Activated naive CD8-positive, alpha-beta T cell treated with anti-CD3 and anti-CD28 coated beads, Interleukin-2, amount 50 U/mL, for 16 hours (primary cell): ENCODE measurements around the gene CLEC4M.

ENCODE experiments used
- DNase-seq: peaks from one replicate; pipeline ENCODE4 v3.0.0-alpha.2; 2020; ENCODE audit warnings: low read depth, low spot score

CLEC4M gene, protein sequence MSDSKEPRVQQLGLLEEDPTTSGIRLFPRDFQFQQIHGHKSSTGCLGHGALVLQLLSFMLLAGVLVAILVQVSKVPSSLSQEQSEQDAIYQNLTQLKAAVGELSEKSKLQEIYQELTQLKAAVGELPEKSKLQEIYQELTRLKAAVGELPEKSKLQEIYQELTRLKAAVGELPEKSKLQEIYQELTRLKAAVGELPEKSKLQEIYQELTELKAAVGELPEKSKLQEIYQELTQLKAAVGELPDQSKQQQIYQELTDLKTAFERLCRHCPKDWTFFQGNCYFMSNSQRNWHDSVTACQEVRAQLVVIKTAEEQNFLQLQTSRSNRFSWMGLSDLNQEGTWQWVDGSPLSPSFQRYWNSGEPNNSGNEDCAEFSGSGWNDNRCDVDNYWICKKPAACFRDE

DNA sequence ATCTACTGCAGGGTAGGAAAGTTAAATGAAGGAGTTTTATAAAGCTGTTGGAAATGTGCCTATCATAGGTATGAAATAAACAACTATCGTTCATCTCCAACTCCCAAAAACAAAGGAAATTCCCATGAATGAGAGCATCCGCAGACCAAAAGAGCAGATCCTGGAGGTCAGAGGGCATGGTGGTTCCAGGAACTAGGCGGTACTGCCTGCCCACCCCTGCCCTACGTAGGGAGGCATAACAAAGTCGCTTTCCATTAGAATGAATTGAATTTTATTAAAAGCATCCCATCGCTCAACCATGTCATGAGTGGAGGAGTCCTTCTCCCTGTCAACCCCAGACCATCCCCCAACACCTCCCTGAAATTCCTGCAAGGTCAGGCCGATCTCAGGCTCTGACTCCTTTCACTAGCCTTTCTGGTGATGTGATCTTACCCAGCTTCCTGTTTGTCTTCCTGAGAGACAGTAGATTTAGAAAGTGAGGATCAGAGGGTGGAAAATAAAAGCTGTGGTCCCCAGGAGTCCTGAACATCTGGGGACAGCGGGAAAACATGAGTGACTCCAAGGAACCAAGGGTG lies at the start of gene CLEC4M:
Gene CLEC4M (plus strand): TSS at position 525 of the 575 bp plus-strand sequence. CDS start 24 bp downstream, at position 549.
- no peak for DNase-seq

DNA sequence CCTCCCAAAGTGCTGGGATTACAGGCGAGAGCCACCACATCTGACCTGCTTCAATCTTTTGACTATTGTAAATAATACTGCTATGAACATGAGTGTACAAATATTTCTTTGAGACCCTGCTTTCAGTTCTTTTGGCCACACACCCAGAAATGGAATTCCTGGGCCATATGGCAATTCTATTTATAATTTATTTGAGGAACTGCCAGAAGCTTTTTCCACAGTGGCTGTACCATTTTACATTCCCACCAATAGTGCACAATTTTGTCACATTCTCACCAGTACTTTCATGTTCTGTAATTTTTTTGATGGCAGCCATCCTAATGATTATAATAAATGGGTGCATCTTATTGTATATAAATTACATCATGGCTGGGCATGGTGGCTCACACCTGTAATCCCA lies 47.4 kb upstream of the CLEC4M start:
- no peak for DNase-seq

DNA sequence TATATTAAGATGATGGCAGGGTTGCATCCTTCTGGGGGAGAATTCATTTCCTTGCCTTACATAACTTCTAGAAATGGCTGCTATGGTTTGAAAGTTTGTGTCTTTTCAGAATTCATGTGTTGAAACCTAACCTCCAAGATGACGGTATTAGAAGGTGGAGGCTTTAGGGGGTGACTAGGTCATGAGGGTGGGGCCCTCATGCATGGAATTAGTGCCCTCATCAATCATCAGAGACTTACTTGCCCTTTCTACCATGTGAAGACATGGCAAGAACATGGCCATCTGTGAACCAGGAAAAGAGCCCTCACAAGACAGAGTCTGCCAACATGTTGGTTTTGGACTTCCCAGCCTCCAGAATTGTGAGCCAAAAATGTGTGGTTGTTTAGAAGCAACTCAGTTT lies 46.3 kb upstream of the CLEC4M start:
- no peak for DNase-seq

DNA sequence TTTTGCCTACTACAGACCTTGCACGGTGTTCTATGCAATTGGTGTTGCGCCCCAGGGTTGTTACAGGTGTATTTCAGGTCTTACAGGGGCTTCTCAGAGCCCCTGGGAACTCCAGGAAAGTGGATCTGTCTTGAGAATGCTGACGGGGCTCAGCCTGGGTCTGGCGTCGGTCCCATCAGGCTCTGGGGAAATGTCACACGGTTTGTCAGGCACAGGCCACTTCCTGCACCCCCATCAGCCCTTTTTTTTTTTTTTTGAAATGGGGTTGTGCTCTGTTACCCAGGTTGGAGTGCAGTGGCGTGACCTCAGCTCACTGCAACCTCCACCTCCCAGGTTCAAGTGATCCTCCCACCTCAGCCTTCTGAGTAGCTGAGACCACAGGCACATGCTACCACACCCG lies 44.4 kb upstream of the CLEC4M start:
- no peak for DNase-seq

DNA sequence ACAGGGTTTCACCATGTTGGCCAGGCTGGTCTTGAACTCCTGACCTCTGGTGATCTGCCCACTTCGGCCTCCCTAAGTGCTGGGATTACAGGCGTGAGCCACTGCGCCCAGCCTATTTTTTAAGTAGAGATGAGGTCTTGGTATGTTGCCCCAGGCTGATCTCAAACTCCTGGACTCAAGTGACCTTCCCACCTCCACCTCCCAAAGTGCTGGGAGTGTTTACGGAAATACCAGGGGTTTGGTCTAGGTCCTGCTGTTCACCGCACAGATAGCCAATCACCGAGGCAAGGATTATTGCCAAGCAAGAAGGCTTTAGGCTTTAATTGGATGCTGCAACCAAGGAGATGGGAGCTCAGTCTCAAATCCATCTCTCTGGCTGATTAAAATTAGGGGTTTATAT lies 42.7 kb upstream of the CLEC4M start:
- DNase-seq: no peak

DNA sequence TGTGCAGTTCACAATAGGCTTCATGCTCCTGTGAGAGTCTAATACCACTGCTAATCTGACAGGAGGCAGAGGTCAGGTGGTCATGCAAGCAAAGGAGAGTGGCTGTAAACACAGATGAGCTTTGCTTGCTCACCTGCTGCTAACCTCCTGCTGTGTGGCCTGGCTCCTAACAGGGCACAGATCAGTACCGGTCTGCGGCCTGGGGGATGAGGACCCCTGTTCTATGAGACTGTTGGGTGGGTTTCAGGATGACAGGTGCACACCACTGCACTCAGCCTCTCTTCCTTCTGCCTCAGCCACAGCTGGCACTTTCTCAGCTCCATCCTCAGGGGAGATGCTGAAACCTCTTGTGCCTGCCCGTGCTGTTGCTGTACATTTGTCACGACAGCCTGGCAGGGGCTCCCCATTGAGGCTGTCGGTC lies 40.8 kb upstream of the CLEC4M start:
- DNase-seq: no peak

DNA sequence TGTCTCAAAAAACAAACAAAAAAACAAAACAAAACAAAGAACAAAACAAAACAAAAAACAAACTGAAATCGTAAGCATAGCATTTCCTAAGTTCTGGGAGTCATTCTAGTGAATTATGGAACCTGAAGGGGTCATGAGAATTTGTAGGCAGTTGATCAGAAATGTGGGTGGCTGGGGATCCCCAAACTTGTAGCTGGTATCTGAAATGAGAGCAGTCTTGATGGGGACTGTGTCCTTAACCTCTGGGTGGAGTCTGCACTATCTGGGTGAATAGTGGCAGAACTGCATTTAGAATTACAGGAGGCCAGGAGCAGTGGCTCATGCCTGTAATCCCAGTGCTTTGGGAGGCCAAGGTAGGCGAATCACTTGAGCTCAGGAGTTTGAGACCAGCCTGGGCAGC lies 37.3 kb upstream of the CLEC4M start:
- no peak for DNase-seq

DNA sequence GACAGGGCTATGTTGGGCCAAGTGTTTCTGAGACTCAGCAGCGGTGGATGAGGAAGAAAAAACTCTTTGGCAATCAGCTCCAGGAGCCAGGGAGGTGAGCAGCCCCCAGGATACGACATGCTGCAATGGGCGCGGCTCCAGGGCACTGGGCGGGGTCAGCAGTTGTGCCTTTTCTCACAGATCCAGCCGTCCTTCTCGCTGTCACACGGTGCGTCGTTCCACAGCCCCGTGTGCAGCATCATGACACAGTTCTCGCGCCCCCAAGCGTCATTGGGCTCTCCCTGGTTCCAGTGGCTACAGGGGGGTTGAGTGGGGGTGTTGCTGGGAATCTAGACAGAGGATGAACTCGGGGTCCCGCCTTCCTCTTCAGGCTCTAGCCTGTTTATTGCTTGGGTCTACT lies 33.8 kb upstream of the CLEC4M start:
- DNase-seq: no peak

DNA sequence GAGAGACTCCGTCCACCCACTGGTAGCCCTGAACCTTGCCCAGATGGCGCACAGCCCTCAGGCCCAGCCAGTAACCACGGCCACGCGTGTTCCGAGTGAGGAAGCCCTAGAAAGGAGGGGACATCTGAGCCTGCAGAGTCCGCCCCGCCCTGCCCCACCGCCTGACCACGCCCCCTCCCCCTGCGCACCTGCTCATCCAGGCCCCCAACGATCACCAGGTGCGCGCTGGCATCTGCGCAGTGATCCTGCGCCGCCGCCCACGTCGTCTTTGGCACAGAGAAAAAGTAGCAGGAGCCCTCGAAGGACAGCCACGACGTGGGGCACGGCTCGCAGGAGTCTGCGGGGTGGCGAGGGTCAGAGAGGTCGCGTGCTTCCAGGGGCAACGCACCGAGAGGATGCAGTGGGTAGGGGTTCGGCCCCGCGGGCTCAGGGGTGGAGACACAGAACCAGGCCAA lies 33.2 kb upstream of the CLEC4M start:
- DNase-seq: no peak

DNA sequence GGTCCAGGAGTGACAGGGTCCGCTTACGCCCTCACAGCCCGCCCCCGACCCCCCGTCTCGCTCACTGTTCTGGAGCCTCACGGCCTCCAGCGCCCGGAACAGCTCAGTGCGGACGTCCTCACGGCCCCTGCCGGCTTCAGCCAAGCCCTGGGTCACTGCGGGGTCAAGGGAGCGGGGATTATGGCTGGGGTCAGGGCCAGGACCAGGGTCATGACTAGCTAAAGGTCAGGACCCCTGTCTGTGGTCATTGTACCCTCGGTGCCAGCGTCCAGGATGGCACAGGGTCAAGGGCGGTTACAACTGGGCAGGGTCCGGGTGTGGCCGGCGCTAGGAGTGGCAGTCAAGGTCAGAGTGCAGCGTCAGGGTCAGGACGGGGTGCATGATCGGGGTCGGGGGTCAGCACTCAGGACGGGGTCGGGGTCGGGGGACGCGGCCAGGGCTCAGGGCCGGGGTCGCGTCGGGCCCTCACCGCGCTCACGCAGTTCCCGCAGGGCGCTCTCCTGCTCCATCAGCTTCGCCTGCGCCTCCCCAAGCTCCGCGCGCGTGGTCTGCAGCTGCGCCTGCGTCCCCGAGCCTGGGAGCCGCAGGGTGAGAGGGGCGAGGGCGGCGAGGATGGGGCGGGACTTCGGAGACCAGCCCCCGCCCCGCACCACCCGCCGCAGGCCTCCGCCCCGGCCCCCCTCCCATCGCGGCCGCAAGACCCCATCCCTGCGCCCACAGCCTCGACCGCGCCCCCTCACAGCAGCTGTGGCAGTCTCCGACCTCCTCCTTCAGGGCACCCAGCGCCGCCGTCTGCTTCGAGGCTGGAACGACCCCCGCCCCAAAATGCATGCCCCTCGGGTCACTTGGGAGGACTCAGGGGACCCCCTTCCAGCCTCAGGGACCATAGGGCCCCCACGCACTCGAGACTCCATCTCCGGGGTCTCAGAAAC lies 32.5 kb upstream of the CLEC4M start:
- no peak for DNase-seq

DNA sequence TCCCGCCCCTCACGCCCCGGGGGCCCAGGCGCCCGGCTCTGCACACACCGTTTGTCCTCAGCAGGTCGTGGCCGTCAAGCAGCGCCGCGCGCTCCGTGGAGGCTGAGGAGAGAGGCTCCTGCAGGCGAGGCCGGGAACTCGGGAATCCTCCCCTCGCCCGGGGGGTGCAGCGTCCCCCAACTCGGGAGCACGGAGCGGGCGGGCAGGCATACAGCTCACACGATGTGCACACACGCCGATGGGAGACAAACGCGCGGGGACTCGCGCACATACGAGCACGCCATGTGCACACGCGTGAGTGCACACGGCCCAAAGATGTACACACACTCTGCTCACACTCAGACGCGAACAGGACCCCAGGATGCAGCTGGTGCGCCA lies 31.8 kb upstream of the CLEC4M start:
- no peak for DNase-seq

DNA sequence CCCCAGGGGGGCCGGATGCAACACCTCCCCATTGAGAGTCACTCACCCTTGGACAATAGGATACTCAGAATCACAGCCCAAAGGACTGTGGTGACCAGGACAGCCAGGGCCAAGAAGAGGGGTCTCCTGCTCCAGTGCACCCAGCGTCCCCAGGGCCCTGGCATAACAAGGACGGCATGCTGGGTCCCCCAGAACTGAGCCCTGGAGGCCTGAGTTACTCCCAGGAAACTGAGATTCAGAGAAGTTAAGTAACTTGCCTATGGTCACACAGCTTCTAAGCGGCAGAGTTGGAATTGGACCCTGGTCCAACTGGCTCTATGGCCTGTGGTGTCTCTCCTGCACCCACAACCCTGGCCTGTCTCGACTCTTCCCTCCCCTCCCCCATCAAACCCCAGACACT lies 31.4 kb upstream of the CLEC4M start:
- no peak for DNase-seq

DNA sequence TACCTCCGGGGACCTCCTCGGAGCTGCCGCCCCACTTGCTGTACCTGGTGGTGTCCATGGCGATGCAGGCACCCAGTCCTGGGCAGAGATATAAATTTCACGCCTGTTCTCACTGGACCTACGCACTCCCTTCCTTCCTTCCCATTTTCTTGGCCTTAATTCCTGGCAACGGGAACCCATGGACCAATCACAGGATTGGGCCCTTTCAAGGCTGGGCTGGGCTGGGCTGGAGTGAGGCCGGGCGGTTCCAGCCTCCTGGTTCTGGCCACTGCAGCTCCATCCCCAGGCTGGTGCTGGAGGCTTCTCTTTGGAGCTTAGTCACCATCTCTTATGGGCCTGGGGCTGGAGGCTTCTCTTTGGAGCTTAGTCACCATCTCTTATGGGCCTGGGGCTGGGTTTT lies 31.0 kb upstream of the CLEC4M start, which contains the start of gene CLEC4G:
Gene CLEC4G (minus strand): TSS at position 66 of the 400 bp plus-strand sequence. CDS start 8 bp downstream, at position 58.
- no peak for DNase-seq

DNA sequence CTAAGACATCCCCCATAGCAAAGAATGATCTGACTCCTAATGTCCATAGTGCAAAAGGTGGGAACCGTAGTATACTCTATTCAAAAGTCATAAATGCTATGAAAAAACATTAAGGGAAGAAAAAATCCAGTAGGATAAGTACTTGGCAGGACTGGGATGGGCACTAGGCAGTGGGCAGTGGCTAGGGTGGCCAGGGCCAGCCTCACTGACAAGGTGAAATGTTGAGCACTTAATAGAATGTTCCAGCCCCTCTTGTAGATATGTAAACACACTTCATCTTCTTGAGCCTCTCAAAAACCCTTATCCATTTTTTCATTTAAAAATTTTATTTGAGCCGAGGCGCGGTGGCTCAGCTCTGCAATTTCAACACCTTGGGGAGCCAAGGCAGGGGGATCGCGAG lies 29.7 kb upstream of the CLEC4M start:
- DNase-seq: no peak

DNA sequence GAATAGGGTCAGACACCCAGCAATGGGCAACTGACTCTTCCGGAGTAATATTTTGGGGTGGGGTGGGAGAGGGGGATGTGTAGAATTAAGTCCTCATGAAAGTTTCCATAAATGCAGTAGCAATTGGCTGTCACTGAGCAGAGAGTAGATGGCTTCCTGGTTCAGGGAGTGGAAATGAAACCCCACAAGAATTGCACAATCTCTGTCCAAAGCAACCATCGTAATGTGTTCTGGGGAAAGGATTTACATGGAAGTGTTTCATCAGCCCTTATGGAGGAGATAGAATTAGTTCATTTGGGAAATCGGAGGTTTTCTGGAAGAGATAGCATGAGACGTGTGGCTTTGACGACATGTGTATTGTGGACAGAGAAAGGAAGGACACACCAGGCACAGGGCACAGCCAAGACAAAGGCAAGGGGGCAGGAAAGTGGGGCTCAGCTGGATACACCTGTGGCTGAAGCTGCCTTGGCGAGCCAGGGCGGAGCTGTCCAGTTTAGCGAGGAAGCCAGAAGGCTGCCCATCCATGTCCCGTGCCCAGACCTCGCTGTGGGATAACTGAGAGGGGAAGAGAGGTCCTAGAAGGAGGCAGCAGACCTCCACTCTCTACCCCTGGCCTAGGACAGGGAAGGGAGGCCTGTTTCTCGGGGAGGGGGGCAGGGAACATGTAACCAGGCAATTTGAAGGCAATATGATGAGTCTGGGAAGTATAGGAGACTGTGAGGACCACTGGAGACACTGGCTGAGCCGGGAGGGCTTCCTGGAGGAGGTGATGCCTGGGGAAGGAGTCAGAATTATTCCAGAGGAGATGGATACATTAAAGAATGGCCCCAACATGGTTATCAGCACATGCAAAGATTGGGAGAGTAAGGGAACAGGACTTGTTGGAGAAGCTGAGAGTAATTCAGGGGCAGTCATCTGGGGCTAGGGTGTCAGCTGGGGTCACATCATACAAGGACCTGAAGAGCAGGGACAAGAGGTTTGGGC lies 28.5 kb upstream of the CLEC4M start:
- no peak for DNase-seq

DNA sequence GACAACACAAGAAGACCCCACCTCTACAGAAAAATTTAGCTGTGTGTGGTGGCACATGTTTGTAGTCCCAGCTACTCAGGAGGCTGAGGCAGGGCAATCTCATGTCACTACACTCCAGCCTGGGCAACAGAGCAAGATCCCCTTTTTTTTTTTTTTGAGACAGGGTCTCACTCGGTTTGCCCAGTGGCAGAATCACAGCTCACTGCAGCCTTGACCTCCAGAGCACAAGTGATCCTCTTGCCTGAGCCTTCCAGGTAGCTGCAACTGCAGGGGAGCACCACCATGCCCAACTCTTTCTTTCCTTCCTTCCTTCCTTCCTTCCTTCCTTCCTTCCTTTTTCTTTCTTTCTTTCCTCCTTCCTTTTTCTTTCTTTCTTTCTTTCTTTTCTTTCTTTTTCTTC lies 26.9 kb upstream of the CLEC4M start:
- DNase-seq: no peak

DNA sequence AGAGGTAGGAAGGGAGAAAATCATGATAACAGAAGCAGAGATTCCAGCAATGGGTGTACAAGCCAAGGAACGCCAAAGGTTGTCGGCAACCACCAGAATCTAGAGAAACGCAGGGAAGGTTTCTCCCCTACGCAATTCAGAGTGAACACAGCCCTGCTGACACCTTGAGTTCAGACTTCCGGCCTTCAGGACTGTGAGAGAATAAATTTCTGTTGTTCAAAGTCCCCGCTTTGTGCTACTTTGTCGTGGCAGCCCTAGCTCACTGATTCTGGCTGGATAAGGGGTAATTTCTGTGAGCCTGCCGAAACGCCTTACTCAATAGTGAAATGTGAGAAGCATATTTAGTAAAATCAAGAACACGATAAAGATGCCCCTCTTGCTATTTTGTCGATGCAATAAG lies 25.8 kb upstream of the CLEC4M start:
- no peak for DNase-seq

DNA sequence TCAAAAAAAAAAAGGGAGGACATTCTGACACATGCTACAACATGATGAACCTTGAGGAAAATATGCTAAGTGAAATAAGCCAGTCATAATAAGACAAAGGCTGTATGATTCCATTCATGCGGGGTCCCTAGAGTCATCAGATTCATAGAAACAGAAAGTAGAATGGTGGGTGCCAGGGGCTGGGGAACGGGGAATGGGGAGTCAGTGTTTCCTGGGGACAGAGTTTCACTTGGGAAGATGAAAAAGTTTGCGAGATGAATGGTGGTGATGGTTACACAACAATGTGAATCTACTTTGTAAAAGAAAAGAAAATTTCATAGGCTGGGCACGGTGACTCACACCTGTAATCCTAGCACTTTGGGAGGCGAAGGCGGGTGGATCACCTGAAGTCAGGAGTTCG lies 25.0 kb upstream of the CLEC4M start:
- DNase-seq: no peak

DNA sequence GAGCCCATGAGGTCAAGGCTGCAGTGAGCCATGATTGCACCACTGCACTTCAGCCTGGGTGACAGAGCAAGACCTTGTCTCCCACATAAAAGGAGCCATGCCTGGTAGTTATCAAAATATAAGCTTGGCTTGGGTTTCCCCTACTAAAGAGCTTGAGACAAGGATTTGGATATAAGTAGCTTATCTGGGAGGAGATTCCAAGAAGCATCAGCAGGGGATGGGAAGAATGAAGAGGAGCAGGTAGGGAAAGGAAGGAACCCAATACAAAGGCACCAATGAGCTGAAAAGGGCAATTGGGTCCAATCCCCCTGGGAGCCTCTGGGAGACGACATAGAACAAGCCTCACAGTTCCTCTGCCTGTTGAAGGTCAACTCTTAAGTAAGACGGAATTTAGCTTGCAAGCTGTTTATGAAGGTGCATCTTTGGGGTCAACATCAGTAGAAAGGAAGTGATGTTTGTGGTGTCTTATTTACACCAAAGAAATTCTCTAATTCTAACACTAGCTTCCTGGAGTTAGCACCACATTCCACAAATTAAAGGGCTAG lies 23.8 kb upstream of the CLEC4M start:
- DNase-seq: no peak

DNA sequence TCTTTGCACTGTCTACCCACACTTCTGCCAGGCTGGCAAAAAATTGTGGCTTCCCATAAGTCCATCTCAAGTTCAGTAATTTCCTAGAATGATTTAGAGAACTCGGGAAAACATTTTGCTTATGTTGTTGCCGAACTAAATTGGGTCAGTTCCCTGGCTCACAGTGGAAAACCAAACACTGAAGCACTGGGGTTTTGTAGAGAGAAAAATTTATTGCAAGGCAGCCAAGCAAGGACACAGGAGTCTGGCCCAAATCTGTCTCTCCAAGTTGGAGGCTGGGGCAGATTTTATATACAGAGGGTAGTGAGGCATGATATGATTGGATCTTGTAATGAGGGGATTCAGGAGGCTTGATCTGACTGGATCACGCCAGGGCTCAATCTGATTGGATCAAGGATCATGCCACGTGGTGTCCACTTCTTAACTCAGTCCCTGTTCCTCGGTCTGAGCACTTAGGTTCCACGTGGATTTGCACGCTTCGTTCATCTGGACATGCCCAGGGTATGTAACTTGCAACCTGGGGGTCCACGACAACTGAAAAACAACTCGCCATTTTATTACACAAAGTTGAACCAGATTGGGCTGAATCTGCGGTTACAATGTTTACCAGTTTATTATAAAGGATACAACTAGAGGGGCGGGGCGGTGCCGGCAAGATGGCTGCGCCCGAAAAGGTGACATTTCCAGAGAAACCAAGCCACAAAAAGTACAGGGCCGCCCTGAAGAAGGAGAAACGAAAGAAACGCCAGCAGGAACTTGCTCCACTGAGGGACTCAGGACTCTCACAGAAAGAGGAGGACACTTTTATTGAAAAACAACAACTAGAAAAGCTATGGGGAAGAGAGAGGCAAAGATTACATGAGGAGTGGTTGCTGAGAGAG lies 23.0 kb upstream of the CLEC4M start:
- no peak for DNase-seq
